GM19099 (cell line): ENCODE data around the gene DUSP7.

Experiments used
- POLR2A ChIP-seq: IDR thresholded peaks from 3 replicates; pipeline ENCODE4 v1.6.1; 2011; ENCODE audit warnings: low read depth; ENCODE audit not compliant: insufficient read length; ENCODE audit errors: extremely low read depth

The DUSP7 gene

GRCh38 chr3:52049503-52049902 lies 6.9 kb downstream of the DUSP7 start:
- no peak for TF ChIP-seq POLR2A

- no peak for TF ChIP-seq POLR2A
These were observed 8.9 kb downstream of the DUSP7 start for GRCh38 chr3:52047295-52047960.

- TF ChIP-seq POLR2A: no peak
These were observed 9.5 kb downstream of the DUSP7 start for GRCh38 chr3:52046902-52047239.

- no peak for TF ChIP-seq POLR2A
These were observed 10.0 kb downstream of the DUSP7 start for GRCh38 chr3:52046186-52046901.

GRCh38 chr3:52044869-52045619 lies 11.3 kb downstream of the DUSP7 start:
- no peak for TF ChIP-seq POLR2A

- TF ChIP-seq POLR2A: no peak
These were observed 12.6 kb downstream of the DUSP7 start for GRCh38 chr3:52043750-52044149.

GRCh38 chr3:52041118-52041731 lies 15.1 kb downstream of the DUSP7 start:
- no peak for TF ChIP-seq POLR2A

GRCh38 chr3:52040600-52040999 lies 15.8 kb downstream of the DUSP7 start:
- TF ChIP-seq POLR2A: no peak

GRCh38 chr3:52039846-52040245 lies 16.5 kb downstream of the DUSP7 start:
- no peak for TF ChIP-seq POLR2A

- TF ChIP-seq POLR2A: no peak
These were observed 16.9 kb downstream of the DUSP7 start for GRCh38 chr3:52039426-52039825.

- no peak for TF ChIP-seq POLR2A
These were observed 18.1 kb downstream of the DUSP7 start for GRCh38 chr3:52038227-52038626.

- no peak for TF ChIP-seq POLR2A
These were observed 19.1 kb downstream of the DUSP7 start for GRCh38 chr3:52037291-52037690.

- TF ChIP-seq POLR2A: no peak
These were observed 19.5 kb downstream of the DUSP7 start for GRCh38 chr3:52036829-52037228.

GRCh38 chr3:52036222-52036694 lies 20.1 kb downstream of the DUSP7 start:
- no peak for TF ChIP-seq POLR2A

- no peak for TF ChIP-seq POLR2A
These were observed 21.7 kb downstream of the DUSP7 start for GRCh38 chr3:52034651-52035050.

- TF ChIP-seq POLR2A: no peak
These were observed 22.2 kb downstream of the DUSP7 start for GRCh38 chr3:52034212-52034611.

- no peak for TF ChIP-seq POLR2A
These were observed 23.5 kb downstream of the DUSP7 start for GRCh38 chr3:52032702-52033408.
